ENCODE data around the gene ELFN1. TPM values are rescaled to one million over a fixed set of nuclear protein-coding genes. Genes with fewer than 3 reads are reported as not detected.
"Not testable (repeated sequence)": the region's sequence is repeated elsewhere in the genome, so short reads cannot be mapped to it uniquely, and the experiment has no call there.

Gene ELFN1
- total RNA-seq, 2 experiments from 2014 or later = 0.10 to 0.12 TPM

DNA sequence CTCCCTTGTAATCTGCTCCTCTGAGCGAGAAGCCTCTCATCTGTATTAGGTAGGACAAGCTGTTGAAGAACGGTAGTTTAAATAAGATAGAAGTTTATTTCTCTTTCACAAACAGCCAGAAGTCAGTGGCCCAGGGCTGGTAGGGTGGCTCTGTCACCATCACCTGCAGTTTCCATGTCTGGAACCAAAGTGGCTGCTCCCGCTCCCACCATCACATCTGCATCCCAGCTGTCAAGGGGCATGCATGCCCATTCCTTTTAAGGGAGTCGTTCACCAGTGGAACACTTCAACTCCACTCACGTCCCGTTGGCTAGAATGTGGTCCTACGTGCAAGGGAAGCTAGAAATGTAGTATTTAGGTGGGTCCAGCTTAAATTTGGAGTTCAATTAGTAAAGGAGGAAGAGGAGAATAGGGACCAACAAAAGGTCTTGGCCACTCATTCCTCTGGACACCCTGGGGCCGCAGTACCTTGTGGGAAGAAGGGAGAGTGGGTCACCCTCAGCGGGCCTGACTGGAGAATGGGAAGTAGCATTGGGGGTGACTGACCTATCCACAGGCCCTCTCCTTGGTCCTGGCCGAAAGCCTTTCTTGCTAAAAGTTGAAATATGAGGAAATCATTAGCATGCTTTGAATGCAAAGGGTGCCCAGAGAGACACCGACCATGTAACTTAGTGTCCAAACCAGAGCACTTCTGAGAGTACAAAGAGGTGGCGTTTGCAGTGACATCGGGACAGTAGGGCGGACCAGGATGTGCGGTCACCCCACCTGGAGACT, 48.0 kb downstream of the ELFN1 start:
- Mint-ChIP-seq H3K9me3 (no peaks in the 10 kb centered on the region), H3K27me3 (peaks cover 4% of the 10 kb centered on the region), H3K4me1 (ENCODE audit: low read depth) (peaks cover 3% of the 10 kb centered on the region), H3K4me3 (no peak overlapping the region), H3K36me3 (no peaks in the 10 kb centered on the region), H3K27ac (no peak overlapping the region)
- intact Hi-C loops (cut with micrococcal nuclease) = no loop called here
- ChIA-PET CTCF (no interaction called here), POLR2A (no interaction called here)
- DNase-seq = no peak

DNA sequence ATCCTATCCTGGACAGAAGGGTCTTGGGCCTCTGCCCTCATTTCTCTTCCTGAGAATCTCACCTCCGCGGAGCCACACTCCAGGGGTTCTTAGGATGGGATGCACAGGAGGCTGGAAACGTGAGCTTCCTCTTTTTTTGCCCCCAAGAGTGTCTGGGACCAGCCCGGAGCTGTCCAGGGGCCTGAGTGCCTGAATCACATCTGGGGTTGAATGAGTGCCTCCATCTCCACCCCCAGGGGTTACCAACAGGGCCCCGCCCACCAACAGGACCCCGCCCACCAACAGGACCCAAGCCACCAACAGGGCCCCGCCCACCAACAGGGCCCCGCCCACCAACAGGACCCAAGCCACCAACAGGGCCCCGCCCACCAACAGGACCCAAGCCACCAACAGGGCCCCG, 48.8 kb downstream of the ELFN1 start:
- H3K9me3 Mint-ChIP-seq; H3K27ac Mint-ChIP-seq; DNase-seq; POLR2A ChIA-PET; H3K36me3 Mint-ChIP-seq; intact Hi-C loops (cut with micrococcal nuclease); H3K27me3 Mint-ChIP-seq; H3K4me3 Mint-ChIP-seq; CTCF ChIA-PET; H3K4me1 Mint-ChIP-seq (ENCODE audit: low read depth): not testable (repeated sequence)

DNA sequence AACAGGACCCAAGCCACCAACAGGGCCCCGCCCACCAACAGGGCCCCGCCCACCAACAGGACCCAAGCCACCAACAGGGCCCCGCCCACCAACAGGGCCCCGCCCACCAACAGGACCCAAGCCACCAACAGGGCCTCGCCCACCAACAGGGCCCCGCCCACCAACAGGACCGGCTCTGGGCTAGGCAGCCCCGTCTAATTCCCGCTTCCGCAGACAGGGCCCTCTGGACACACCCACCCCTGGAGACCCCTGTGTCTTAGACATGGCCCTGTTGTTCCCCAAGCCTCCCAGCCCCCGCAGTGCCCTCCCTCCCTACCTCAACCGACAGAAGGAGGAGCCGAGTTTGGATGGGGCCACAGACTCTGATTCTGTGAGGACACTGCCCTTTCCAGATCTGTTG, 49.2 kb downstream of the ELFN1 start:
- POLR2A ChIA-PET; CTCF ChIA-PET; H3K27ac Mint-ChIP-seq; intact Hi-C loops (cut with micrococcal nuclease); H3K9me3 Mint-ChIP-seq; H3K4me3 Mint-ChIP-seq; H3K4me1 Mint-ChIP-seq (ENCODE audit: low read depth); H3K36me3 Mint-ChIP-seq; H3K27me3 Mint-ChIP-seq; DNase-seq: not testable (repeated sequence)

- intact Hi-C loops (cut with micrococcal nuclease) = no loop called here
- H3K9me3 Mint-ChIP-seq = no peaks in the 10 kb centered on the region
- CTCF ChIA-PET = no interaction called here
- POLR2A ChIA-PET = no interaction called here
- peaks cover 4% of the 10 kb centered on the region for H3K27me3 Mint-ChIP-seq
- H3K4me3 Mint-ChIP-seq = no peak overlapping the region
- DNase-seq = no peak
- no peak overlapping the region for H3K27ac Mint-ChIP-seq
- H3K36me3 Mint-ChIP-seq = no peaks in the 10 kb centered on the region
- H3K4me1 Mint-ChIP-seq (ENCODE audit: low read depth) = peaks cover 3% of the 10 kb centered on the region
These were observed 49.8 kb downstream of the ELFN1 start for GRCh38 chr7:1719913-1720312.

DNA sequence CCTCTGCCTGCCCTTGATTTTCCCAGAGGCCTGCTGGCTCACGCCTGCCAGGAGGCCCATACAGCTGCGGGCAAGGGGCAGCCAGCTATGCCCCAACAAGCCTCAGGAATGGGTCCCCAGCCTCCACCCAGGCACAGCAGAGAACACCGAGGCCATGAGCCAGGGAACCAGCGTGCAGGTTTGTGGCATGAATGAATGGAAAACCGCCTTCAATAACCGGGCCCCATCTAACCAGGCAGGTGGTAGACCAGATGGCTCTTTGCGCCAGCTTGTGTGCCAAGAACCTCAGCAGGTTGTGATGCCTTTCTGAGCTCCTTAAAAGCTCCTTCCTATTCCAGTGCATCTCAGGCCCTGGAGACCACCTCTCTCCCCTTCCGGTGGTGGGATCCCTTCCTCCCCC, 50.2 kb downstream of the ELFN1 start:
- H3K4me1 Mint-ChIP-seq (ENCODE audit: low read depth) = peaks cover 3% of the 10 kb centered on the region
- intact Hi-C loops (cut with micrococcal nuclease) = no loop called here
- H3K4me3 Mint-ChIP-seq = no peak overlapping the region
- H3K27me3 Mint-ChIP-seq = peaks cover 4% of the 10 kb centered on the region
- no peak overlapping the region for H3K27ac Mint-ChIP-seq
- DNase-seq = no peak
- CTCF ChIA-PET = no interaction called here
- POLR2A ChIA-PET = no interaction called here
- no peaks in the 10 kb centered on the region for H3K36me3 Mint-ChIP-seq
- H3K9me3 Mint-ChIP-seq = no peaks in the 10 kb centered on the region

DNA sequence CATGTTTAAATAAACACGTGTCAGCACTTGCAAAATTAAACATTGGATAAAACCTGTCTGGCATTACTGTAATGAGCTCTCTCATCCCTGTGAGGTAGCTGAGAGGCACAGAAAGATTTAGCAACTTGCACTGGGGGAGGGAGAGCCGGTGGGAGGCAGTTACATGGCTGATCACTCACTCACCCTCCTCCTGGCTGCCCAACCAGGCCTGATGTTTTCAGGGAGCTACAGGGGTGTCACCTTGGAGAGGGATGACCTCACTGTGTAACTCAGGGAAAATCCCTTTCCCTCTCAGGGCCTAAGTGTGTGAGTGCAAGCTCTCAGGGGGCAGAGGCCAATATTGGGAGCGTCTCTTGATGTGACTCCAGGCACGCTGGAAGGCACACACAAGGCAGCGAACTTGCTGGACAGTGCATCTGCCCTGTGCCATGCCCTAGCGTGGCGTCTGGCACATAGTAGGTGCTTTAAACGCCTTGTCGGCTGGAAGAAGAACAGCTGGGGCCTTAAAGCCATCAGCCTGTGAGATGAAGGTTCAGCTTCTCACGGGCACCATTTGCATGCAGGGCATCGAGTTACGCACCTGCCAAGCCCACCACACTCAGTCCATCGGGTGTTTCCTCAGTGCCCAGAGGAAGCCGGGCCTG, 51.1 kb downstream of the ELFN1 start:
- intact Hi-C loops (cut with micrococcal nuclease) = no loop called here
- ChIA-PET POLR2A (no interaction called here), CTCF (interaction anchor here (0.6 kb wide), 1 partner anchor 37 kb away, joined by 4 read pairs; no protein-coding TSS in a partner anchor)
- Mint-ChIP-seq H3K27me3 (peaks cover 5% of the 10 kb centered on the region), H3K27ac (no peak overlapping the region), H3K36me3 (no peaks in the 10 kb centered on the region), H3K9me3 (no peaks in the 10 kb centered on the region), H3K4me1 (ENCODE audit: low read depth) (peaks cover 3% of the 10 kb centered on the region), H3K4me3 (no peak overlapping the region)
- DNase-seq = no peak

- no peak overlapping the region for H3K27ac Mint-ChIP-seq
- H3K36me3 Mint-ChIP-seq = no peaks in the 10 kb centered on the region
- no peaks in the 10 kb centered on the region for H3K9me3 Mint-ChIP-seq
- peaks cover 6% of the 10 kb centered on the region for H3K27me3 Mint-ChIP-seq
- intact Hi-C loops (cut with micrococcal nuclease) = no loop called here
- no peaks in the 10 kb centered on the region for H3K4me1 Mint-ChIP-seq (ENCODE audit: low read depth)
- CTCF ChIA-PET = no interaction called here
- no peak overlapping the region for H3K4me3 Mint-ChIP-seq
- POLR2A ChIA-PET = no interaction called here
- DNase-seq = no peak
These were observed 53.2 kb downstream of the ELFN1 start for GRCh38 chr7:1723254-1723653.

- no peak overlapping the region for H3K4me3 Mint-ChIP-seq
- ChIA-PET CTCF (no interaction called here), POLR2A (no interaction called here)
- H3K27ac Mint-ChIP-seq = no peak overlapping the region
- H3K9me3 Mint-ChIP-seq = no peaks in the 10 kb centered on the region
- DNase-seq = no peak
- H3K36me3 Mint-ChIP-seq = no peaks in the 10 kb centered on the region
- intact Hi-C loops (cut with micrococcal nuclease) = no loop called here
- peaks cover 6% of the 10 kb centered on the region for H3K27me3 Mint-ChIP-seq
- no peaks in the 10 kb centered on the region for H3K4me1 Mint-ChIP-seq (ENCODE audit: low read depth)
These were observed 54.2 kb downstream of the ELFN1 start for GRCh38 chr7:1724118-1724910.

GRCh38 chr7:1725199-1725690, 55.2 kb downstream of the ELFN1 start:
- no peak overlapping the region for H3K4me3 Mint-ChIP-seq
- intact Hi-C loops (cut with micrococcal nuclease) = no loop called here
- peaks cover 6% of the 10 kb centered on the region for H3K27me3 Mint-ChIP-seq
- no peak overlapping the region for H3K27ac Mint-ChIP-seq
- H3K4me1 Mint-ChIP-seq (ENCODE audit: low read depth) = no peaks in the 10 kb centered on the region
- CTCF ChIA-PET = no interaction called here
- H3K9me3 Mint-ChIP-seq = no peaks in the 10 kb centered on the region
- H3K36me3 Mint-ChIP-seq = no peaks in the 10 kb centered on the region
- POLR2A ChIA-PET = no interaction called here
- no peak for DNase-seq

DNA sequence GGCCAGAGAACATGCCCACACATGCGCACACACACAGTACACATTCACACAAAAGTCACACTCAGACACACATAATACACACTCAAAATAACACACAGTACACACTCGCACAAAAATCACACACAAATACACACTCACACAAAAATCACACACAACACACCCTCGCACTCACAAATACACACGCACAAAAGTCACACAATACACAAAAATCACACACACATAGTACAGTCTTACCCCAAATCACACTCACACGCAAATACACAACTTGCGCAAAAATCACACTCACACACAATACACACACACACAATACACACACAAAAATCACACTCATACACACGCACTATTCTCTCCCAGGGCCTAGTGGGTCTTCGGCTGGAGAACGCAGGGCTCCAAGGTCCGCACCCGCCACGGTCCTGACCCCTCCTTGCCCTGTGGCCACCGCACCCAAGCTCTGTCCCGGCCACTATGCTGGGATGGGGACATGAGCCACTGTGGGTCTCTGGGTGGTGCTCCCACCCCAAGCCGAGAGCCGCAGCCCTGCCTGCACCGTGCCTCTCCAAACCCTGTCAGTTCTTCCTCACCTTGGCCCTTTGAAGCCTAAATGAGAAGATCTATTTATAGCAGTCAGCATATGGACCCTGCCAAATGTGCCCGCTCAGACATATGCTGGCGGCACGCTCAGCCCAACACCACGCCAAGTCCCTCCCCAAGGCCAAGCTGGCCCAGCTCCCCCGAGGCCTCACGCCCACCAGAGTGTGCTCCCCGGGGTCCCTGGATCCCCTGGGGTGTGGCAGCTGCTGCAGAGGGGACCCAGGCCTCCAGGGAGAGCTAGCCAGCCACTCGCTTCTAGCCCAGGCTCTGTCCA, 55.9 kb downstream of the ELFN1 start:
- Mint-ChIP-seq H3K9me3 (no peaks in the 10 kb centered on the region), H3K4me1 (ENCODE audit: low read depth) (no peaks in the 10 kb centered on the region), H3K4me3 (no peak overlapping the region), H3K36me3 (no peaks in the 10 kb centered on the region), H3K27ac (no peak overlapping the region), H3K27me3 (peaks cover 6% of the 10 kb centered on the region)
- no peak for DNase-seq
- intact Hi-C loops (cut with micrococcal nuclease) = no loop called here
- POLR2A ChIA-PET = no interaction called here
- CTCF ChIA-PET = no interaction called here

GRCh38 chr7:1727079-1727478, 57.0 kb downstream of the ELFN1 start:
- ChIA-PET CTCF (no interaction called here), POLR2A (no interaction called here)
- Mint-ChIP-seq H3K4me1 (ENCODE audit: low read depth) (no peaks in the 10 kb centered on the region), H3K9me3 (no peaks in the 10 kb centered on the region), H3K27me3 (peaks cover 6% of the 10 kb centered on the region), H3K27ac (no peak overlapping the region), H3K36me3 (no peaks in the 10 kb centered on the region), H3K4me3 (no peak overlapping the region)
- intact Hi-C loops (cut with micrococcal nuclease) = no loop called here
- no peak for DNase-seq
